ENCODE results near the gene CRAMP1.

DNA sequence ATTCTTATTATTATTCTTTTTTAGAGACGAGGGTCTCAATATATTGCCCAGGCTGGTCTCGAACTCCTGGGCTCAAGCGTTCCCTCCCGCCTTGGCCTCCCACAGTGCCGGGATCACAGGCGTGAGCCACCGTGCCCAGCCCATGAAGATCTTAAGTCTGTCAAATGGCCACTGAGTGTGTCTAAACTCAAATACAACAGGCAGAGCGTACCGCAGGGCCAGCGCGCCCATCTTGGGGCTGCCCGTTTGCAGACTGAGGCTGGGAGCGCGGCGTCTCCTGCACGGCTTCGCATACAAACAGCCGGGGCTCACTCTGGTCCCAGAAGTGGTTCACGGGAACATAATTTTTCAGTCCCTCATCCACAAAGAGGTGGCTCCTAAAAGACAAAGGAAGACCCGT, 48.4 kb upstream of the CRAMP1 start:
- TF ChIP-seq POLR2A (IDR thresholded peaks at IDR 0.05; ENCODE audit: low read length) (no peak), GATA1 (IDR thresholded peaks at IDR 0.05; ENCODE audit: low read depth, low read length) (no peak)
